ENCODE measurements around the gene SART3.

The SART3 gene

DNA sequence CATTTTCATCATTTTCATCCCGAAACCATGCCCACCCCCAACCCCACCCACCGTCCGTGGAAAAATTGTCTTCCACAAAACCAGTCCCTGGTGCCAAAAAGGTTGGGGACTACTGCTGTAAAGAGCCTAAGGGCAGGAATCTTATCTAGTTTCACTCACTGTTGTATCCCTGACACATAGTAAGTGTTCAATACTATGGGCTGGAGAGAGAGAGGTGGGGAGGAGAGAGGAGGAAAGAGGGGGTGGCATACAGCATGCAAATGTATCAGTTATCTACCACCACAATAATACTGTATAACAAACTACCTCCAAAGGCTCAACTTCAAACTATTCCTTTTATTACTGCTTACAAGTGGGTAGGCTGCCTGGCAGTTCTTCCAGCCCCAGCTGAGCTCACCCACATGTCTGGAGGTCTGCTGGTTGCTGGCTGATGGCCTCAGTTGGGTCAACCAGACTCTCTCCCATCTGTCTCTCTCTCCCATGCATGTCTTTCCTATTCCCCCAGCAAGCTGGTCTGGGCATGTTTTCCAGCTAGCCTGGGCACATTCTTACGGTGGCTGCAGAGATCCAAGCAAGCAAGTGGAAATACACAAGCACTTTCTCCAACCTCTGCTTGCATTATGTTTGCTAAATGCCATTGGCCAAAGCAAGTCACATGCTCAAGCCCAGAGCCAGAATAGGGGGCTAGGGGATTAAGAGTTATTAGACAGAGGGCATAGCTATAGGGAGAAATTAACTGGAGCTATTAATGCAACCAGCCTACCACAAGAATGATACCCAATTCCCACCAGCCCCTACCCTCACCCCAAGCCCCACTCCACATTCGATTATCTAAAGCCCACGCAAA lies 77.5 kb downstream of the SART3 start:
- no peak overlapping the region for H3K27ac ChIP-seq
- TF ChIP-seq, protein P1, sequence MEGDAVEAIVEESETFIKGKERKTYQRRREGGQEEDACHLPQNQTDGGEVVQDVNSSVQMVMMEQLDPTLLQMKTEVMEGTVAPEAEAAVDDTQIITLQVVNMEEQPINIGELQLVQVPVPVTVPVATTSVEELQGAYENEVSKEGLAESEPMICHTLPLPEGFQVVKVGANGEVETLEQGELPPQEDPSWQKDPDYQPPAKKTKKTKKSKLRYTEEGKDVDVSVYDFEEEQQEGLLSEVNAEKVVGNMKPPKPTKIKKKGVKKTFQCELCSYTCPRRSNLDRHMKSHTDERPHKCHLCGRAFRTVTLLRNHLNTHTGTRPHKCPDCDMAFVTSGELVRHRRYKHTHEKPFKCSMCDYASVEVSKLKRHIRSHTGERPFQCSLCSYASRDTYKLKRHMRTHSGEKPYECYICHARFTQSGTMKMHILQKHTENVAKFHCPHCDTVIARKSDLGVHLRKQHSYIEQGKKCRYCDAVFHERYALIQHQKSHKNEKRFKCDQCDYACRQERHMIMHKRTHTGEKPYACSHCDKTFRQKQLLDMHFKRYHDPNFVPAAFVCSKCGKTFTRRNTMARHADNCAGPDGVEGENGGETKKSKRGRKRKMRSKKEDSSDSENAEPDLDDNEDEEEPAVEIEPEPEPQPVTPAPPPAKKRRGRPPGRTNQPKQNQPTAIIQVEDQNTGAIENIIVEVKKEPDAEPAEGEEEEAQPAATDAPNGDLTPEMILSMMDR (conservative IDR thresholded peaks at IDR 0.05): no peak

DNA sequence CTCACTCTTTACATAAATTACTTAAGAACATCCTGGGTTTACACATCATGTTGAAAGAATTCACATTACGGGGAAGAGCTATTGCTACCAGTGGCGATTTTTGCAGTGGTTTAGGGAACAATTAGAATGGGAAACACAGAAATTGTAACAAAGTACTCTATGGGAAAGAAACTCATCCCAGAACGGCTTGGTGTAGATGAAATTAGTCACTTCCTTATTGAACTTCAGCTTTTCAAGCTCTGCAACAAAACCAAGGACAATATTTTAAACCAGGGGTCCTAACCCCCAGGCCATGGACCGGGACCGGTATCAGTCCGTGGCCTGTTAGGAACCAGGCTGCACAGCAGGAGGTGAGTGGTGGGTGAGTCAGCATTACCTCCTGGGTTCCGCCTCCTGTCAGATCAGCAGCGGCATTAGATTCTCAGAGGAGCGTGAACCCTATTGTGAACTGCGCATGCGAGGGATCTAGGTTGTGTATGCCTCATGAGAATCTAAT lies 78.2 kb downstream of the SART3 start:
- TF ChIP-seq ZFX (IDR thresholded peaks at IDR 0.05): no peak
- TF ChIP-seq, protein P1 (conservative IDR thresholded peaks at IDR 0.05): no peak
- no peak overlapping the region for H3K27ac ChIP-seq

DNA sequence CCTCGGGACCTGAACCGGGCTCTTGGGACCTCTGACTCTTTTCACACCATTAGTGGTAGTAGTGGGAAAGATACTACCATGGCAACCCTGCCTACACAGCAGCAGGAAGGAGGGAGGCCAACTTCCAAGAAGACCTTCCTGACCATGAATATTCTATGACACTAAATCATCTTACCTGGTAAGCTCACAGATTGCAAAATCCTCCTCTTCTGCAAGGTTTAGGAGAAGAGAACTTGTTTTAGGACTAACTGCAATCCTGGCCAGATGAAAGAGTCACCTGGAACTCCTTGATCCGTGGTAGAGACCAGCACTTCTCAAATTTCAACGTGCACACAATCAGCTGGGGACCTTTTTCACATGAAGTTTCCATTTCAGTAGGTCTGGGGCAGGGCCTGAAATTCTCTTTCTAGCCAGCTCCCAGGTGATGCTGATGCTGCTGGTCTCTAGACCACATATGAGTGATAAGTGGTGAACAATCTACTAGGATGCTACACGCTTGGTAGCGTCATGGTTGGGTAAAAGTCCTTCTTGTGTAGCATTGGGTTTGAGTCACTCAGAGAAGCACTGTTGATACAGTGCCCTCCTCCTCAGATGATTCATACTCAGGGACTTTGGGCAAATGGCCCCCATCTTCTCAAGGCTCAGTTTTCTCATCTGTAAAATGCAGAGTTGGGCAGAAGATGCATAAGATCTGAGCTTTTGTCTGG lies 81.5 kb downstream of the SART3 start:
- H3K27ac ChIP-seq: no peak overlapping the region
- TF ChIP-seq ZFX (IDR thresholded peaks at IDR 0.05): no peak
- TF ChIP-seq, protein P1 (conservative IDR thresholded peaks at IDR 0.05): no peak

GRCh38 chr12:108478611-108479206 lies 82.3 kb downstream of the SART3 start:
- H3K27ac ChIP-seq: no peak overlapping the region
- TF ChIP-seq, protein P1 (conservative IDR thresholded peaks at IDR 0.05): no peak
- TF ChIP-seq ZFX (IDR thresholded peaks at IDR 0.05): no peak

GRCh38 chr12:108477881-108478259 lies 83.1 kb downstream of the SART3 start:
- no peak overlapping the region for H3K27ac ChIP-seq

DNA sequence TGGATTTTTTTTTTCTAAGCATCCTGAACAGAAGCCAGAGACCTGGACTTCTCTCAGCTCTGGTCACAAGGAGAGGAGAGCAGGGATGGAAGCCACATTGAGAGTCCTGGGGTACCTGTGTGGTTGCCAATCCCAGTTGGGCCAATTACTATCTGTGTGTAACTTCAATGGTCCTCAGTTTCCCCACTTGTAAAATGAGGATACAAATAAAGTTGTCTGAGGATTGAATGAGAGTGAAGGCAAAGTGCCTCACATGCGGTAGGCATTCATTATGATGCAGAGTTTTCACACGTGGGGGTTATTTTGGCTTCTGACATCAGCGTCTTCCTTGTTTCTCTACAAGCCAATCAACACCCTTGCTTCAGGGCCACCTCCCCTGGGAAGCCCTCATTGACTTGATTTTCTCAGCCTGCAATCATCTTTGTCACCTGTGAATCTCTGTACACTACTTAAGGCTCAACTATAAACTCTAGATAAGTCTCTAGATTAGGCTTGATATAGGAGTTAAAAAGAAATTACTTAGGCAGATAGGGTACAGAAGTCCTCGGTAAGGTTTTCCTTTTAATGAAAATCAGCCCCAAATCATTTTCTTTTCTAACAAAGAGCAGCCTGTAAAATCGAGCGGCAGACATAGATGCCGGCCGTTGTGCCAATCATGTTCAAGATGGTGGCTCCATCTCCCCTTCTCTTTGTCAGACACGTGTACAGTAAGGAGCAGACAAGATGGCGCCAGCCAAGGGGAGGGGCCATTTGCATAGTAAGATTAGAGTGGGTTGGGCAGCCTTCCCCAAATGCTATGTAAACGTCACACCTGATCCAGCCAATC lies 83.7 kb downstream of the SART3 start:
- TF ChIP-seq ZFX (IDR thresholded peaks at IDR 0.05): no peak
- TF ChIP-seq, protein P1 (conservative IDR thresholded peaks at IDR 0.05): no peak
- H3K27ac ChIP-seq: no peak overlapping the region

More at GRCh38 chr12:108477881-108478259, 83.1 kb downstream of the SART3 start:
- TF ChIP-seq ZFX (IDR thresholded peaks at IDR 0.05): no peak
- TF ChIP-seq, protein P1 (conservative IDR thresholded peaks at IDR 0.05): no peak

All from C4-2B (cell line).